B cell (primary cell): ENCODE measurements around the gene FNDC11. TPM values are rescaled to one million over a fixed set of nuclear protein-coding genes. Genes with fewer than 3 reads are reported as not detected.

ENCODE experiments used
- ATAC-seq: fragments of 200-7000 bp; cut with Tn5 transposase; one replicate; pipeline ENCODE4 v1.10.0; 2021; ENCODE audit warnings: low read depth, mild to moderate bottlenecking, moderate number of reproducible peaks, moderate library complexity
- CTCF ChIA-PET: fragments of 350-600 bp; sonication (Branson Sonifier 250); formaldehyde crosslinking; loops from one replicate; lab custom pipeline; 2021; ENCODE audit warnings: antibody characterized with exemption, inconsistent platforms; lab: Charles Lee
- POLR2A ChIA-PET: fragments of 350-600 bp; sonication (Branson Sonifier 250); formaldehyde crosslinking; loops from one replicate; lab custom pipeline; 2021; ENCODE audit warnings: antibody characterized with exemption; lab: Charles Lee
- DNase-seq: peaks from one replicate; pipeline ENCODE4 v3.0.0; 2013
- H2AFZ ChIP-seq: 2 replicates; pipeline ENCODE4 v1.6.1; 2012; ENCODE audit warnings: mild to moderate bottlenecking, low read depth, low read length; ENCODE audit not compliant: insufficient read depth, poor library complexity, severe bottlenecking
- H3K27ac ChIP-seq, 2 donors: 1 replicate in 1 of 2; 2 replicates in 1 of 2; pipeline ENCODE4 v1.5.1; 2012 to 2013; ENCODE audit warnings: low read length in 2 of 2, mild to moderate bottlenecking in 2 of 2, moderate library complexity in 1 of 2
- H3K27me3 ChIP-seq, 4 experiments: fragments of 200-600 bp in 1 of 4; sonication (generic) in 1 of 4; replicated peaks in 1 of 4; 1 replicate in 2 of 4; 2 replicates in 2 of 4; pipeline versions ENCODE4 v1.6.1 to v1.7.0; 2013 to 2016; ENCODE audit warnings: low read length in 3 of 4, mild to moderate bottlenecking in 2 of 4, mixed read lengths in 1 of 4, moderate library complexity in 1 of 4; ENCODE audit not compliant: insufficient read depth in 4 of 4, control insufficient read depth in 3 of 4; ENCODE audit errors: control extremely low read depth in 1 of 4
- H3K36me3 ChIP-seq, 2 experiments: replicated peaks in 1 of 2; 1 replicate in 1 of 2; 2 replicates in 1 of 2; pipeline versions ENCODE4 v1.6.1 to v1.7.1; 2013; ENCODE audit warnings: low read length in 1 of 2; ENCODE audit not compliant: insufficient read depth in 2 of 2, control insufficient read depth in 1 of 2; ENCODE audit errors: control extremely low read depth in 1 of 2, extremely low read depth in 1 of 2
- H3K4me1 ChIP-seq, 2 donors: fragments of 200-600 bp in 1 of 2; sonication (generic) in 1 of 2; 1 replicate in 1 of 2; 2 replicates in 1 of 2; pipeline versions ENCODE4 v1.5.1 to v1.6.1; 2013 to 2017; ENCODE audit warnings: low read length in 2 of 2; ENCODE audit not compliant: control insufficient read depth in 2 of 2, insufficient read depth in 2 of 2
- H3K4me2 ChIP-seq: replicated peaks from 2 replicates; pipeline ENCODE3; 2012; ENCODE audit warnings: mild to moderate bottlenecking, low read depth, low read length; ENCODE audit not compliant: poor library complexity, severe bottlenecking
- H3K4me3 ChIP-seq, 5 experiments: fragments of 200-600 bp in 1 of 5; sonication (generic) in 1 of 5; 1 replicate in 3 of 5; 2 replicates in 2 of 5; pipeline versions ENCODE4 v1.5.1 to v1.7.0; 2011 to 2016; ENCODE audit warnings: low read length in 4 of 5, mild to moderate bottlenecking in 4 of 5, low read depth in 2 of 5, control low read depth in 1 of 5, moderate library complexity in 1 of 5; ENCODE audit not compliant: insufficient read depth in 1 of 5; ENCODE audit errors: control extremely low read depth in 1 of 5, extremely low read depth in 1 of 5
- H3K79me2 ChIP-seq: fragments of 200-600 bp; sonication (generic); one replicate; pipeline ENCODE4 v1.6.0; 2016; ENCODE audit warnings: low read length; ENCODE audit not compliant: control insufficient read depth, insufficient read depth
- H3K9ac ChIP-seq: fragments of 200-600 bp; sonication (generic); 2 replicates; pipeline ENCODE4 v1.6.1; 2017; ENCODE audit warnings: mild to moderate bottlenecking, low read length, moderate library complexity
- H3K9me3 ChIP-seq, 3 donors: one replicate each; pipeline versions ENCODE4 v1.6.1 to v1.7.1; 2013; ENCODE audit warnings: low read length in 2 of 3; ENCODE audit not compliant: control insufficient read depth in 2 of 3, insufficient read depth in 1 of 3; ENCODE audit errors: control extremely low read depth in 1 of 3
- H4K20me1 ChIP-seq: 2 replicates; pipeline ENCODE4 v1.6.0; 2012; ENCODE audit warnings: mild to moderate bottlenecking, low read length; ENCODE audit not compliant: insufficient read depth, control insufficient read depth, poor library complexity, severe bottlenecking
- H3K27ac Mint-ChIP-seq: one replicate; pipeline ENCODE4 v1.8.0; 2021; ENCODE audit warnings: mixed read lengths
- H3K27me3 Mint-ChIP-seq: one replicate; pipeline ENCODE4 v1.8.0; 2021; ENCODE audit warnings: mixed read lengths
- H3K4me1 Mint-ChIP-seq: one replicate; pipeline ENCODE4 v1.8.0; 2021; ENCODE audit warnings: mixed read lengths
- H3K4me3 Mint-ChIP-seq: one replicate; pipeline ENCODE4 v1.8.0; 2021; ENCODE audit warnings: mixed read lengths
- H3K9me3 Mint-ChIP-seq: one replicate; pipeline ENCODE4 v1.8.0; 2022; ENCODE audit warnings: mixed read lengths; ENCODE audit not compliant: insufficient read depth
- EZH2 ChIP-seq: IDR thresholded peaks from 2 replicates; pipeline ENCODE4 v1.6.1; 2012; ENCODE audit warnings: borderline replicate concordance, low read depth, mild to moderate bottlenecking, moderate library complexity, low read length; ENCODE audit not compliant: insufficient read depth, poor library complexity, severe bottlenecking
- WGBS: methylation state at CpG from one replicate; pipeline ENCODE4 v1.1.5; 2013; ENCODE audit warnings: missing lambda C conversion rate; ENCODE audit not compliant: insufficient coverage; 5-methylcytosine and 5-hydroxymethylcytosine counted together
- intact Hi-C: fragments of 100-400 bp; cut with micrococcal nuclease; formaldehyde crosslinking; loops from one replicate; pipeline ENCODE4 v1.10.0; 2022
- polyA plus RNA-seq: library from polyadenylated mRNA; depleted of rRNA; stranded (reverse); fragments of >200 nt; gene quantifications from 2 replicates; pipeline ENCODE4 v1.2.3, GENCODE V29; 2012
- total RNA-seq, 2 donors: library from RNA; stranded (reverse); fragments of 120-200 nt in 1 of 2; gene quantifications; 1 replicate in 1 of 2; 2 replicates in 1 of 2; pipeline versions ENCODE4 v1.2.3 to v1.2.4, GENCODE V29; 2013 to 2022
- TF ChIP-seq, protein P1 (sequence below): fragments of 200-600 bp; IDR thresholded peaks from one replicate; pipeline ENCODE4 v1.8.0; 2022; ENCODE audit warnings: antibody characterized with exemption, mild to moderate bottlenecking

FNDC11 gene
- total and polyA plus RNA-seq, 2 donors (not counting 1 experiment from before 2014, with no cell fraction given): 3.8 to 34.2 TPM

DNA sequence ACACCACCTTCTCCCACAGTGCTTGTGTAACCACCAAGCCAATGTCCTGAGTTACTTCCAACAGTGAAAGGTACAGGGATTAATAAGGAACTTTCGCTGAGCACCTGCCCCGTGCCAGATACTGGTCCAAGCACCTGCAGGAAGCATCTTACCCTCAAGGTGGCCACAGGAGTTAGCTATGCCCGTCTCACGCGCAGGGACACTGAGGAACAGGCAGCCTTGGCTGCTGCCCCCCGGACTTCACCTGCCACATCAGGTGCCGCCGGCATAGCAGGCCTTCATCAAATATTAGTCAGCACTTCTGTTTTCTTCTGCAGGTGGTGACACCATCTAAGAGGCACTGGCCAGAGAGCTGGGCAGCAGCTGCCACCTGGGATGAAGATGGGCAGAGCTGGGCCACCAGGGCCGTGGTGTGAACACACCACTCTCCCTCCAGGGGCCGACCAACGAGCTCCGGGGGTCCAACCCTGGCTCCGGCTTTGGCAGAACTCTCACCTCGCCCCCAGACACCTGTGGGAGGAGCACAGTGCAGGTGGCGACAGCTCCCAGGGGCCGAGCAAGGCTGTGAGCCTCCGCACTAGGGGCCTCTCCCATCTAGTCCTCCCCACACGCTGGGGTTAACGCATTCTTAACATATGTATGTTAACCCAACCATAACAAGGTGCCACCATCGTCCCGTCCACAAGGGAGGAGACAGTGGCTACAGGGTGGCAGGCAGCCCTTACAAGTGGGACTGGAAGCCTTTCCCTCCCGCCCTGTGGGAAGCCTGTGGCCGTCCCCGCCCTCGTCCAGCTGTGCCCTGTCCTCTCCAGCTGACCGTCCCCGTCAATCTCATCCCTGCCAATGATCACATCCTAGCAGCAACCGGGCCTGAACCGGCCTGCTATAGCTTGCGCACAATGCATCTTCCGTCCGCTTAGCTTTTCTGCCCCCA is 36.3 kb upstream of the FNDC11 start:
- H3K4me3 ChIP-seq: no peak overlapping the region
- Mint-ChIP-seq H3K4me3 (peak overlapping the region; percentile 84), H3K27me3 (peaks cover 13% of the 10 kb centered on the region), H3K9me3 (peaks cover 2% of the 10 kb centered on the region), H3K27ac (no peak overlapping the region), H3K4me1 (peaks cover 17% of the 10 kb centered on the region)
- DNase-seq: peak; percentile 15
- ChIA-PET POLR2A (no interaction called here), CTCF (interaction anchor here (2.3 kb wide), 2 partner anchors 20 to 21 kb away, joined by 8 to 9 read pairs; partner anchors contain the start of gene PTK6)
- peaks cover 18% of the 10 kb centered on the region for H4K20me1 ChIP-seq
- H2AFZ ChIP-seq: no peak overlapping the region
- no peak overlapping the region for H3K4me2 ChIP-seq
- 84% methylated on average over 29 of the region's 32 CpGs for WGBS
- H3K9me3 ChIP-seq: peaks cover 0 to 9% (median 2%) of the 10 kb centered on the region in 3 donors
- intact Hi-C loops: no loop called here
- no peak for ATAC-seq
- peaks cover 0 to 12% (median 5%) of the 10 kb centered on the region in 4 experiments for H3K27me3 ChIP-seq
- H3K27ac ChIP-seq: no peak overlapping the region
- H3K9ac ChIP-seq: no peak overlapping the region
- H3K4me1 ChIP-seq: peaks cover 16 to 23% of the 10 kb centered on the region in 2 donors
- H3K79me2 ChIP-seq: peaks cover 15% of the 10 kb centered on the region
- no peak for TF ChIP-seq EZH2
- TF ChIP-seq, protein P1, sequence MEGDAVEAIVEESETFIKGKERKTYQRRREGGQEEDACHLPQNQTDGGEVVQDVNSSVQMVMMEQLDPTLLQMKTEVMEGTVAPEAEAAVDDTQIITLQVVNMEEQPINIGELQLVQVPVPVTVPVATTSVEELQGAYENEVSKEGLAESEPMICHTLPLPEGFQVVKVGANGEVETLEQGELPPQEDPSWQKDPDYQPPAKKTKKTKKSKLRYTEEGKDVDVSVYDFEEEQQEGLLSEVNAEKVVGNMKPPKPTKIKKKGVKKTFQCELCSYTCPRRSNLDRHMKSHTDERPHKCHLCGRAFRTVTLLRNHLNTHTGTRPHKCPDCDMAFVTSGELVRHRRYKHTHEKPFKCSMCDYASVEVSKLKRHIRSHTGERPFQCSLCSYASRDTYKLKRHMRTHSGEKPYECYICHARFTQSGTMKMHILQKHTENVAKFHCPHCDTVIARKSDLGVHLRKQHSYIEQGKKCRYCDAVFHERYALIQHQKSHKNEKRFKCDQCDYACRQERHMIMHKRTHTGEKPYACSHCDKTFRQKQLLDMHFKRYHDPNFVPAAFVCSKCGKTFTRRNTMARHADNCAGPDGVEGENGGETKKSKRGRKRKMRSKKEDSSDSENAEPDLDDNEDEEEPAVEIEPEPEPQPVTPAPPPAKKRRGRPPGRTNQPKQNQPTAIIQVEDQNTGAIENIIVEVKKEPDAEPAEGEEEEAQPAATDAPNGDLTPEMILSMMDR: no peak
- H3K36me3 ChIP-seq: peaks cover 0 to 7% of the 10 kb centered on the region in 2 experiments
